GM21515 (cell line): ENCODE results near the gene SARS2.

Experiments
- ATAC-seq: cut with Tn5 transposase; IDR thresholded peaks from one replicate; pipeline ENCODE4 v1.9.1; 2021; ENCODE audit not compliant: unreplicated experiment

Gene SARS2

GRCh38 chr19:38868551-38868950, 62.0 kb downstream of the SARS2 start:
- ATAC-seq: no peak

GRCh38 chr19:38867171-38867780, 63.3 kb downstream of the SARS2 start:
- ATAC-seq: no peak
